Measurements from ENCODE around the gene KCTD8. TPM values are rescaled to one million over a fixed set of nuclear protein-coding genes. Genes with fewer than 3 reads are reported as not detected.

The KCTD8 gene
- total RNA-seq, 1 experiment from 2014 or later: not detected

- intact Hi-C loops (cut with micrococcal nuclease; ENCODE audit: unreplicated experiment): no loop called here
- H3K27me3 ChIP-seq (ENCODE audit: control insufficient read depth, insufficient read depth, low read length): no peaks in the 10 kb centered on the region
- BruUV-seq (replicated peaks): no TSS peak
- CTCF ChIA-PET: no interaction called here
- TF ChIP-seq TCF7L2 (IDR thresholded peaks at IDR 0.05; ENCODE audit: low read depth, low read length) (no peak), REST (IDR thresholded peaks at IDR 0.05; ENCODE audit: insufficient read depth in 1 of 2, low read depth in 2 of 2, low read length in 1 of 2) (no peak), POLR2AphosphoS5 (IDR thresholded peaks at IDR 0.05; ENCODE audit: low read depth, low read length) (no peak), SIN3A (IDR thresholded peaks at IDR 0.05; ENCODE audit: borderline replicate concordance, insufficient read depth, low read depth, low read length) (no peak)
- TF ChIP-seq, protein P1, sequence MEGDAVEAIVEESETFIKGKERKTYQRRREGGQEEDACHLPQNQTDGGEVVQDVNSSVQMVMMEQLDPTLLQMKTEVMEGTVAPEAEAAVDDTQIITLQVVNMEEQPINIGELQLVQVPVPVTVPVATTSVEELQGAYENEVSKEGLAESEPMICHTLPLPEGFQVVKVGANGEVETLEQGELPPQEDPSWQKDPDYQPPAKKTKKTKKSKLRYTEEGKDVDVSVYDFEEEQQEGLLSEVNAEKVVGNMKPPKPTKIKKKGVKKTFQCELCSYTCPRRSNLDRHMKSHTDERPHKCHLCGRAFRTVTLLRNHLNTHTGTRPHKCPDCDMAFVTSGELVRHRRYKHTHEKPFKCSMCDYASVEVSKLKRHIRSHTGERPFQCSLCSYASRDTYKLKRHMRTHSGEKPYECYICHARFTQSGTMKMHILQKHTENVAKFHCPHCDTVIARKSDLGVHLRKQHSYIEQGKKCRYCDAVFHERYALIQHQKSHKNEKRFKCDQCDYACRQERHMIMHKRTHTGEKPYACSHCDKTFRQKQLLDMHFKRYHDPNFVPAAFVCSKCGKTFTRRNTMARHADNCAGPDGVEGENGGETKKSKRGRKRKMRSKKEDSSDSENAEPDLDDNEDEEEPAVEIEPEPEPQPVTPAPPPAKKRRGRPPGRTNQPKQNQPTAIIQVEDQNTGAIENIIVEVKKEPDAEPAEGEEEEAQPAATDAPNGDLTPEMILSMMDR (IDR thresholded peaks at IDR 0.05): no peak
- in situ Hi-C loops (cut with HindIII; ENCODE audit: low pct_unique_long_range_greater_than_20kb, low sequenced_read_pairs): no loop called here
- POLR2A ChIA-PET: no interaction called here
- H3K4me1 ChIP-seq (ENCODE audit: control insufficient read depth, insufficient read depth, low read length): no peaks in the 10 kb centered on the region
- no peaks in the 10 kb centered on the region for H3K9me3 ChIP-seq (ENCODE audit: control insufficient read depth, insufficient read depth, low read depth, low read length)
- DNase-seq (ENCODE audit: low read depth, low spot score) (no peak), ATAC-seq (no peak)
- no peaks in the 10 kb centered on the region for H3K36me3 ChIP-seq (ENCODE audit: control insufficient read depth, insufficient read depth, low read length)
- H3K4me3 ChIP-seq (ENCODE audit: low read depth in 2 of 2, low read length in 2 of 2): no peak overlapping the region
- no peak overlapping the region for H3K27ac ChIP-seq (ENCODE audit: low read length)
Measured at GRCh38 chr4:44210750-44211149, 237.9 kb downstream of the KCTD8 start.

DNA sequence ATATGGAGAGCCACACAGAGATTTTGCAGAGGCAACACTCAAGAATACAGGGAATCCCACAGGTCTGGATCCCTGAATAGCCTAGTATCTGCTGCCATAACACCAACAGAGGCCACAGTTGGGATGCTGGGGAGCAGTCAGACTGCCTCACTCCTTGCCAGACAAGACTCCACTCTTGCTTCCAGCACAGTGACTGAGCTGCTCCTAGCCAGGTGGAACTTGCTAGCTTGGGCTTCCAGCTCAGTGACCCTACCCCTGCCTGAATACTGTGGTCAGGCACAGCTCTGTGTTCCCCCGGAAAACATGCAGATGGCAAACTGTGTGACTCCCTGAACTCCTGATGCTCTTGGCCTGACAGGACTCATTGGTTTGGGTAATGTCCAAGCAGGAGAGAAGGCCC, 251.8 kb downstream of the KCTD8 start:
- ATAC-seq: no peak
- in situ Hi-C loops (cut with HindIII; ENCODE audit: low pct_unique_long_range_greater_than_20kb, low sequenced_read_pairs) (no loop called here), intact Hi-C loops (cut with micrococcal nuclease; ENCODE audit: unreplicated experiment) (no loop called here)
- H3K36me3 ChIP-seq (ENCODE audit: control insufficient read depth, insufficient read depth, low read length): no peaks in the 10 kb centered on the region
- BruUV-seq (replicated peaks): no TSS peak
- H3K4me1 ChIP-seq (ENCODE audit: control insufficient read depth, insufficient read depth, low read length): no peaks in the 10 kb centered on the region
- DNase-seq (ENCODE audit: low read depth, low spot score): no peak
- ChIA-PET CTCF (no interaction called here), POLR2A (no interaction called here)
- no peak overlapping the region for H3K4me3 ChIP-seq (ENCODE audit: low read depth in 2 of 2, low read length in 2 of 2)
- no peak for TF ChIP-seq TCF7L2 (IDR thresholded peaks at IDR 0.05; ENCODE audit: low read depth, low read length)
- TF ChIP-seq, protein P1 (IDR thresholded peaks at IDR 0.05): no peak
- no peak for TF ChIP-seq POLR2AphosphoS5 (IDR thresholded peaks at IDR 0.05; ENCODE audit: low read depth, low read length)
- TF ChIP-seq SIN3A (IDR thresholded peaks at IDR 0.05; ENCODE audit: borderline replicate concordance, insufficient read depth, low read depth, low read length): no peak
- TF ChIP-seq REST (IDR thresholded peaks at IDR 0.05; ENCODE audit: insufficient read depth in 1 of 2, low read depth in 2 of 2, low read length in 1 of 2): no peak
- H3K27ac ChIP-seq (ENCODE audit: low read length): no peak overlapping the region
- no peaks in the 10 kb centered on the region for H3K9me3 ChIP-seq (ENCODE audit: control insufficient read depth, insufficient read depth, low read depth, low read length)
- H3K27me3 ChIP-seq (ENCODE audit: control insufficient read depth, insufficient read depth, low read length): no peaks in the 10 kb centered on the region
